ENCODE measurements around the gene TTI1.

TTI1 gene

DNA sequence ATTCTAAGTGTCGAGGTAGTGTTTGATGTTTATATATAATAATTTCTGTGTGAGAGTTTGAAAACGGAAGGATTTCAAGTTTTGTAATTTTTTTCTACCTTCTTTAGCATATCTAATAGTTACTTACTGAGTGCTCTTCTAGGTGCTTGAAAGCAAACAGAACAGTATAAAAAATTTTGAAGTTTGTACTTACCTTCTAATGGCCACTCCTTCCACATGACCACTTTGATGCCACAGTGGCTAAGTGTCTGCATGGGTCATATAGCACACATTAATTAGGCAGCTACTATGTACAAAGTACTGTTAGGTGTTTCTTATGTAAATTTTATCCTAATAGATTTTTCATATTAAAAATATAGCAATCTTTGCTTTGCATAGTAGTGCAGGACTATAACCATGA is 21.4 kb upstream of the TTI1 start:
- DNase-seq (ENCODE audit: low spot score) = no peak

DNA sequence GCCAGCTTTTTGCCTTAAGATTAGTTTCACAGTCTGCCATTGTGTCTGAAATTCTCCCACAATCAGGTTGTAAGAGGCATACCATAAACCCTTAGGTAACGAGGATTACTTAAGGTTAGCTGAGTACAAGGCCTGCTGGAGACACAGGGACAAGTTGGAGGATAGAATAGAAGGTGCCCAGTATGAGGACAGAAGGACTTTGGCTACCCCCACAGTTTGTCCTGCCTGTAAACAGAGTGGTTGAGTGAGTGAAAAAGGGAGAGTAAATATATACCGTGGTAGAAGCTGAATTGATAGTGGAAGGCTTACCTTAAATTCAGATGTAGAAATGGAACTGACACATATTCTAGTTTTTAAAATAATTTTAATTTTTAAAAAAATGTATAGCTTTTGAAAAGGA is 19.6 kb upstream of the TTI1 start:
- no peak for DNase-seq (ENCODE audit: low spot score)

GRCh38 chr20:38050686-38051085 is 17.4 kb upstream of the TTI1 start:
- no peak for DNase-seq (ENCODE audit: low spot score)

GRCh38 chr20:38049800-38050199 is 16.5 kb upstream of the TTI1 start:
- no peak for DNase-seq (ENCODE audit: low spot score)

GRCh38 chr20:38046572-38046971 is 13.3 kb upstream of the TTI1 start:
- DNase-seq (ENCODE audit: low spot score) = no peak

DNA sequence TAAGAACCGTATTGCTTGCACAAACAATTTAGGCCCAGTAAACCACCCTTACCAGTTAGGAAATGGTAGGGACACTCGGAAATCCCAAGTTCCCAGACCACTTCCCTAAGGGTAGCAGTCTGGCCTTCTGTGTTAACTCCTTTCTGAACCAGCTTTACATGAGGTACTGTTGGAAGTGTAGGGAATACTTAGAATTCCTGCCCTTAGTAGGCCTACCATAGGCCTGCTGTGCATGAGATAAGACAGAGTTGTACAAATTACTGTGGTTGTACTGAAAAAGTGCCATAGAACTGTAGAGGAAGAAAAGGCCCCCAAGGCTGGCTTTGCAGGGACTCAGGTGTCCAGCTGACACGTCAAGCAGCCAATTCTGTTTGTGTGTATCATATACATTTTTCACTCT is 11.4 kb upstream of the TTI1 start:
- DNase-seq (ENCODE audit: low spot score) = no peak

DNA sequence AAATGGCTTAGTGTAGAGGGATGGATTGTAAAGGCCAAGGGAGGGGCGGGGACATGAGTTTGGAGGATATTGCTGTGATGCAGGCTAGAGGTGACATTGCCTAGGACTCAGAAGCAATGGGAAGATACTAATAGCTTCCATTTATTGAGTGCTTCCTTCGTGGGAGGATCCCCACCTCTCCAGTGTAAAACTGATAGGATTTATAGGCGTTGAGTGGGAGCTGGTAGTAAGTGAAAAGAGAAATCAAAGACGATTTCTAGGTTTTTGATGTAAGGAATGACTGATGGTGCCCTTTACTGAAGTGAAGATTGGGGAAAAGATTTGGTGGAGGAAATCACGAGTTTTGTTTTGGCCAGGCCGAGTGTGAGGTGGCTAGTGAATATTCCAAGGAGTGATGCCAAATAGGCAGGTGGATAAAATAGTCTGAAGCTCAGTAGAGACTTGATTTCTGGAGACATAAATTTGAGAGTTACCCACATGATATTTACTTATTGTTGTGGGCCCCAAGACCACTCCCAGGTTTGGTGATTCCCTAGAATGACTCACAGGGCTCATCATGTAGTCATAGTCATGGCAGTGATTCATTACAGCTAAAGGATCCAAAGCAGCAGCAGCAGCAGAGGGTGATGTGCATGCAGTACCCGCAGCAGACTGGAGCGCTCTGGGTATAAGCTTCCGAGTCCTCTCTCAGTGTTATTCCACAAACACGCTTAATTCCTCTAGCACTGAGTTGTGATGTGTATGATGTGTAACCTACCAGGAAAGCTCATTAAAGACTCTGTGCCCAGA is 10.4 kb upstream of the TTI1 start:
- no peak for DNase-seq (ENCODE audit: low spot score)

GRCh38 chr20:38040276-38040675 is 7.0 kb upstream of the TTI1 start:
- no peak for DNase-seq (ENCODE audit: low spot score)

DNA sequence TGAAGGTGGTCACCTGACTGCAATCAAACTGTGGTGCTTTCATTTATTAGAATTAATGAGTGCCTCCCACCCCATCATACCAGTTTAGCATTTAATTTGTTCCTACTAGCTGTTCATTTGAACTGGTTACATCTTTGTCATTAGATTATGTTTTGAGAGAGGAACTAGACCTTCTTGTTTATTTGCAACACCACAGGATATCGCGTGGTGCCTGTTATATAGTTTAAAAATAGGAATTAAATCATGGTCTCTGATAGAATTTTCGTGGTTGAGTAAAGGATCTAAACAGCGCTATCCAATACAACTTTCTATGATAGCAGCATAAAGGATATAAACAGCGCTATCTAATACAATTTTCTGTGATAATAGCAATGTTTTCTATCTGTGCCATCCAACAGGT is 3.1 kb upstream of the TTI1 start:
- no peak for DNase-seq (ENCODE audit: low spot score)

DNA sequence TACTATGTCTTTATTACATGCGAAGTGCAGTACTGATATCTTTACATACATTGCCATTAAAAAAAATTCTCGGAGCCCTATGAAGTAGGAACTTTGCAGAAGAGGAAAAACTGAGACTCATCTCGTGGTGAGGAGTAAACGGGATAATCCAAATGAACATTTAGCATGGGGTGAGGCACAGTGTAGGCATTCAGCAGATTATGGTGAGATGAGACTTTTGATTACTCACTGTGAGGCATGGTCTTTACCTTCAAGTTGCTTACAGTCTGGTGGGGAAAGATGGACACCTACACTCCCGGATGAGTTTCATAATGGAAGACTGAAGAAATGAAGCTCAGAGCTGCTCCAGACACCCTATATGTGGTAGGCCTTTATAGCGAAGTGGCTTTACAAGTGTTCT is 1.7 kb upstream of the TTI1 start:
- no peak for DNase-seq (ENCODE audit: low spot score)

DNA sequence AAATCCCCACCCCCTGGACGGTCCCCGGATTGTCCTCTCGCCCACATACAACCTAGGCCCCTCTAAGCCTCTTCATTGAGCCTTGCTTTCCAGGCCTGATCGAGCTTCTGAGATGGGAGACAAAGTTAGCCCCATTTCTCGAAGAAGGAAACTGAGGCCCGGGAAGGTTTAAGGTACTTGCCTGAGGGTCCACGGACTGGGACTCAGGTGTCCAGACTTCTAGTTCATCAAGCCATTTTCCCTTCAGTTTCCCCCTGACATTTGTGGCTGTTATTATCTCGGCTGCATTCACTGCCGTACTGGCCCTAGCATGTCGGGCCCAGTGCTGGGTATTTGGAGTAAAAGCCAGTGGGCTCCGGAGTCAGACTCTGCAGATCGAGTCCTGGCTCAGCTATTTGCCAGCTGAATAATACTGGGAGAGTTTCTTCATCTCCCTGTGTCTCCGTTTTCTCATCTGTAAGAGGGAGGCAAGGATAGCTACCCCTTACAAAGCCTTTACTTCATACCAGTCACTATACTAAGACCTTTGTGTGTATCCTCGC is 923 bp upstream of the TTI1 start:
- DNase-seq (ENCODE audit: low spot score) = no peak

DNA sequence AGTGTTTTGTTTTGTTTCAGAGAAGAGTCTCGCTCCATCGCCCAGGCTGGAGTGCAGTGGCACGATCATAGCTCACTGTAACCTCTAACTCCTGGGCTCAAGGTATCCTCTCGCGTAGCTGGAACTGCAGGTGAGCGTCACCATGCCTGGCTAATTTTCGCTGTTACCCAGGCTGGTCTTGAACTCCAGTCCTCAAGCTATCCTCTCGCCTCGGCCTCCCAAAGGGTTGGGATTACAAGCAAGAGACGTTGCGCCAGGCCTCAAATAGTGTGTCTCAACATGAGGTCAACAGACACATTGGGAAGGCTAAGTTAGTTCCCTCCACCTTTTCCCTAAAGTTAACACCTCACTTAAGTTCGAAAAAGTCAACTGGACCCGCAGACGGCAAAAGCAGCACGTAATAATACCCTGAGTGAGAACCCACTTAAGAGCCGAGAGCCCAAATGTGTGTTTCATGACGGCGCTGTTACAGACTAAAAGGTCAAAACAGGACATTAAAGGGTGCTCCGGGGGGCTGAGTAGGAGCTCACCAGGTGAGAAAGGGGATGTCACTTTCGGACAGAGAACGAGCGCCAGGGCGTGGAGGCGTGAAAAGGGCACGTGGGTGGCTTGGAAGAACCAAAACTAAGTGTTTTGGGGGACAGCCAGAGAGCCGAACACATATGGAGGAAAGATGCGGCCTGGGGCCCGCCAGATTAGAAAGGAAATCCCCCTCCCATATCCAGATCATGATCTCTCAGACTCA is 499 bp downstream of the TTI1 start:
- DNase-seq (ENCODE audit: low spot score) = peak; percentile 65

DNA sequence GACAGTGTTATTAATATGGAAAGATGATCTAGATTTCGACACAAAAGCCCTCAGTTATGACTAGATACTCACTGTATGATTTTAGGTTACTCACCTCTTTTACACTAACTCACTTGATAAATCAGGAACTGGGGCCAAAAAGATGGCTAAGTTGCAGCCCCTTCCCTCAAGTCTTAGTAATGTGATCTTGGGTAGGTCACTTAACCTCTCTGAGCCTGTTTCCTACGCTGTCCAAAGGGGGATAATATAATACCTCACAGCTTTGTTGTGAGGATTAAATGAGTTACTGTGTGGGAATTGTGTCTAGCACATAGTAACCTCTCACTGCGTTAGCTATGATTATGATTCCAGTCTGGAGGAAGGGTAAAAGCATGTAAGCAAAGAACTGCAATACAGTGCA is 1.3 kb downstream of the TTI1 start:
- DNase-seq (ENCODE audit: low spot score) = no peak

GRCh38 chr20:38029453-38029852 is 3.8 kb downstream of the TTI1 start:
- no peak for DNase-seq (ENCODE audit: low spot score)

DNA sequence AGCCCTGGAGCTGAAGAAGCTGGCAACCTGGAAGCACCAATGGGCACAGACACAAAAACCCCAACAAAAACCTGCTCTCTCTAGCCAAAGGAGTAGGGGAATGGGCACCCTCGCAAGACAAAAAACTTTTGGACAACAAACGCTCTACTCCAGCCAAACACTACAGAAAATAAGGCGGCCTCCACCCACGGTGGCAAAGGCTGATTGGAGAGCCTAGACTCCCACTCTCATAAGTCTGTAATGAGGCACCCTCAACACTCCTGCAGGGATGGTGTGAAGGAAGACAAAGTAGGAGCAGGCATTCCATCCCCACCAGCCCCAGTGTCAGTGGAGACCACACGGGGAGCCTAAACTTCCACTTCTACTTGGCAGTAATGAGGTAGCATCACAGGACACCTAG is 8.8 kb downstream of the TTI1 start:
- no peak for DNase-seq (ENCODE audit: low spot score)

GRCh38 chr20:38023181-38024001 is 9.9 kb downstream of the TTI1 start:
- no peak for DNase-seq (ENCODE audit: low spot score)

- DNase-seq (ENCODE audit: low spot score) = no peak
Measured at GRCh38 chr20:38021087-38021772, 12.0 kb downstream of the TTI1 start.

GRCh38 chr20:38018385-38018784 is 14.9 kb downstream of the TTI1 start:
- no peak for DNase-seq (ENCODE audit: low spot score)

- DNase-seq (ENCODE audit: low spot score) = no peak
Measured at GRCh38 chr20:38017959-38018358, 15.3 kb downstream of the TTI1 start.

DNA sequence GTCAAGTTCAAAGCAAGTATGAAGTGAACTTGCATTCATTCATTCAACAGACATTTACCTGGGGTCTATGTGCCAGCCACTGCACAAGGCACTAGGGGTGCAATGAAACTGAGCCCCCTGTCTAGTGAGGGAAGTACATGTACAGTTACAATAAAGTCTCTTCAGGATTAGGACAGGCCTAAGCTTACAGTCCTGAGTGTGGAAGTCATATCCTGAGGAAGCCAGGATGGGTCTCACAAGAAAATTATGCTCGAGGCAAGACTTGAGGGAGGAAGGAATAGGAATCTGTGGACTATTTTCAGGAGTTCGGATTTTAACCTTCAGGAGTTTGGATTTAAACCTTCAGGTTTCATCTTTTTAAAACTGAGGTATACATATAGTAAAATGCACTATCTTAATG is 19.4 kb downstream of the TTI1 start:
- DNase-seq (ENCODE audit: low spot score) = no peak

DNA sequence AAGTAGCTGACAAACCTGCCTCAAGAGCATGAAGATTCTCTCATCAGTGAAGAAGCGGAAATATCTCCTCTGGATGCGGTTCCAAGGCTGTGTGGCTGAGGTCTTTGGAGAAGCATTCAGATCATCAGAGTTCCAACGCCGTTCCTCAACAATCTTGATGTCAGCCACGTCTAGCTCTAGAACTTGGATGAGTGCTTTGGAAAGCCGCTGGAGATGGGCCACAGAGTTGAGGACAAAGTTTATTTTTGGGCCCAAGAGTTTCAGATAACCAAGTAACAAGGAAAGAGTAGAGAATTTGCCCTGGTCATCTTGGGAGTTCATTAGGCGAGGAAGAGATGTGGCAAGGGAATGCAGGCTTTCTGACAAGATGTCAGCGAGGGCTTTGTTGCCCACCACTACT is 20.9 kb downstream of the TTI1 start:
- DNase-seq (ENCODE audit: low spot score) = no peak

DNA sequence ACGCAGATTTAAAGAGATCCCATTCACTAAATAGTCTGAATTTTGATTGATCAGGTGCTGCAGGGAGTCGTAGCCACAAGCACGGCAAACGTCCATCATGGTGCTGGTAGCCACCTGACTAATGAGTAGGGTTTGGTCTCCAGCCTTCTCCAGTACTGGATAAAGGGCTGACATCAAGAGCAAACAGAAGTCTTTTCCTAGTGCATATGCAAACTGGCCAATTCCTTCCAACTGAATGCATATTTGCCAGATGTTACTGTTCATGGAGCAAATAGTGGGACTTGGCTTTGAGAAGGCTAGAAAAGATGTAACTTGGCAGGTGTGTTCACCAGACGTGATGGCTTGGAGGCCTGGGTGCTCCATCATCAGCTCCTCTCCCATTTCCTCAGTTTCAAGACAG is 21.6 kb downstream of the TTI1 start:
- no peak for DNase-seq (ENCODE audit: low spot score)

Measured in germinal center (tissue), 1 donor.